Measurements from ENCODE around the gene ACE. TPM values are rescaled to one million over a fixed set of nuclear protein-coding genes. Genes with fewer than 3 reads are reported as not detected.
A peak's percentile ranks its signal among the peaks of the same experiment; 100 is the strongest.

Gene ACE
- total RNA-seq, 1 donor from 2014 or later, result 0.42 TPM

- no peaks in the 10 kb centered on the region for H3K36me3 Mint-ChIP-seq (ENCODE audit: low read depth)
- no peak for TF ChIP-seq CTCF (conservative IDR thresholded peaks at IDR 0.05)
- H3K27ac Mint-ChIP-seq (ENCODE audit: unreplicated experiment), result no peak overlapping the region
- H3K9me3 Mint-ChIP-seq, result no peaks in the 10 kb centered on the region
- H3K4me1 Mint-ChIP-seq, result peaks cover 4% of the 10 kb centered on the region
- no peak for DNase-seq (ENCODE audit: low read depth, low spot score)
- peaks cover 33% of the 10 kb centered on the region for H3K27me3 Mint-ChIP-seq (ENCODE audit: low read depth)
- H3K4me3 Mint-ChIP-seq, result no peak overlapping the region
Observed at GRCh38 chr17:63480826-63481487, 4.1 kb downstream of the ACE start.

- Mint-ChIP-seq H3K36me3 (ENCODE audit: low read depth) (no peaks in the 10 kb centered on the region), H3K9me3 (no peaks in the 10 kb centered on the region), H3K27me3 (ENCODE audit: low read depth) (peaks cover 29% of the 10 kb centered on the region), H3K4me3 (no peak overlapping the region), H3K4me1 (peaks cover 4% of the 10 kb centered on the region), H3K27ac (ENCODE audit: unreplicated experiment) (no peak overlapping the region)
- TF ChIP-seq CTCF (conservative IDR thresholded peaks at IDR 0.05), result no peak
- DNase-seq (ENCODE audit: low read depth, low spot score), result no peak
Observed at GRCh38 chr17:63481488-63481870, 4.6 kb downstream of the ACE start.

- no peaks in the 10 kb centered on the region for H3K9me3 Mint-ChIP-seq
- no peak for DNase-seq (ENCODE audit: low read depth, low spot score)
- H3K36me3 Mint-ChIP-seq (ENCODE audit: low read depth), result no peaks in the 10 kb centered on the region
- H3K27ac Mint-ChIP-seq (ENCODE audit: unreplicated experiment), result no peak overlapping the region
- H3K4me3 Mint-ChIP-seq, result no peak overlapping the region
- TF ChIP-seq CTCF (conservative IDR thresholded peaks at IDR 0.05), result no peak
- H3K27me3 Mint-ChIP-seq (ENCODE audit: low read depth), result peaks cover 28% of the 10 kb centered on the region
- H3K4me1 Mint-ChIP-seq, result peaks cover 2% of the 10 kb centered on the region
Observed at GRCh38 chr17:63482509-63482908, 5.6 kb downstream of the ACE start.

GRCh38 chr17:63483038-63483437, 6.2 kb downstream of the ACE start:
- Mint-ChIP-seq H3K27ac (ENCODE audit: unreplicated experiment) (peak overlapping the region; percentile 69), H3K27me3 (ENCODE audit: low read depth) (peaks cover 23% of the 10 kb centered on the region), H3K9me3 (no peaks in the 10 kb centered on the region), H3K4me3 (peak overlapping the region; percentile 10), H3K4me1 (no peaks in the 10 kb centered on the region), H3K36me3 (ENCODE audit: low read depth) (no peaks in the 10 kb centered on the region)
- no peak for DNase-seq (ENCODE audit: low read depth, low spot score)
- TF ChIP-seq CTCF (conservative IDR thresholded peaks at IDR 0.05), result no peak

GRCh38 chr17:63483655-63484575, 7.1 kb downstream of the ACE start:
- no peak for DNase-seq (ENCODE audit: low read depth, low spot score)
- Mint-ChIP-seq H3K27ac (ENCODE audit: unreplicated experiment) (no peak overlapping the region), H3K9me3 (no peaks in the 10 kb centered on the region), H3K27me3 (ENCODE audit: low read depth) (peaks cover 15% of the 10 kb centered on the region), H3K4me1 (no peaks in the 10 kb centered on the region), H3K36me3 (ENCODE audit: low read depth) (no peaks in the 10 kb centered on the region), H3K4me3 (no peak overlapping the region)
- no peak for TF ChIP-seq CTCF (conservative IDR thresholded peaks at IDR 0.05)
